NCI-H2227 (cell line): Measurements from ENCODE around the gene BAIAP2L2.
"Not testable (repeated sequence)": the region's sequence is repeated elsewhere in the genome, so short reads cannot be mapped to it uniquely, and the experiment has no call there.

Source experiments
- DNase-seq: peaks from one replicate; lab custom pipeline; 2025; ENCODE audit not compliant: unreplicated experiment; lab: John Stamatoyannopoulos, UW

Gene BAIAP2L2

GRCh38 chr22:38127869-38128268, 17.4 kb upstream of the BAIAP2L2 start:
- DNase-seq = no peak

DNA sequence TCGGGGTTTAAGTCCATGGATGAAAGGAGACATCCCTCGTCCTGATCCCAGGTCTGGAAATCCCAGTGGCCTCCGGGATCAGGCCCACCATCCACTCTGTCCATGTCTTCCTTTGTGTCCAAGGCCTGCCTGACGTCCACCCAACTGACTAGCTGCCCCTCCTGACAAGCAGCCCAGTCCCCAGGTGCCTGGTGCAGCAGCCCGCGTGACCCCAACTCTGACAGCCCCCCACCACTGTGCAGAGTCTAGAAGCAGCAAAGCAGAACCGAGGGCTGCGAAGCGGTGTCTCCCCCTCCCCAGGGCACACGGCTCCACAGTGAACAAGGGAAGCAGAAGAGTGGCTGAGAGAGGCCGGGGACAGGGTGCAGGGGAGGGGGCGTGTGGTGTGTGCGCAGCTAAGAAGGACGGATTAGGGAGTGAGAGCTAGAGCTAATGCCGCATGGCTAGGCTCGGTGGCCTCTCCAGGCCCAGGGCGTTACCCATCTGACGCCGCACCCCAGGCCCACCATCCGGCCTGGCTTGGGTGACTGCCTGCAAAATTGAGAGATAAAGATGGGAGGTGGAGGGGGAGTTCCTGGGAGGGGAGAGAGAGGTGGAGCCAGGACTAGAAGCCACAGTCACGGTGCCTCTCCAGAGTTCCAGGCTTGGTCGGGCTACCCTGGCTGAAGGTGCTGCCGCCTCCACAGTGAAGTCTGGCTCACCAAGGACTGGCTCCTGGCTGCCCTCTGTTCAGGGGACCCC, 16.6 kb upstream of the BAIAP2L2 start:
- no peak for DNase-seq

GRCh38 chr22:38125751-38126201, 15.3 kb upstream of the BAIAP2L2 start:
- DNase-seq = no peak

GRCh38 chr22:38125038-38125610, 14.6 kb upstream of the BAIAP2L2 start:
- no peak for DNase-seq

DNA sequence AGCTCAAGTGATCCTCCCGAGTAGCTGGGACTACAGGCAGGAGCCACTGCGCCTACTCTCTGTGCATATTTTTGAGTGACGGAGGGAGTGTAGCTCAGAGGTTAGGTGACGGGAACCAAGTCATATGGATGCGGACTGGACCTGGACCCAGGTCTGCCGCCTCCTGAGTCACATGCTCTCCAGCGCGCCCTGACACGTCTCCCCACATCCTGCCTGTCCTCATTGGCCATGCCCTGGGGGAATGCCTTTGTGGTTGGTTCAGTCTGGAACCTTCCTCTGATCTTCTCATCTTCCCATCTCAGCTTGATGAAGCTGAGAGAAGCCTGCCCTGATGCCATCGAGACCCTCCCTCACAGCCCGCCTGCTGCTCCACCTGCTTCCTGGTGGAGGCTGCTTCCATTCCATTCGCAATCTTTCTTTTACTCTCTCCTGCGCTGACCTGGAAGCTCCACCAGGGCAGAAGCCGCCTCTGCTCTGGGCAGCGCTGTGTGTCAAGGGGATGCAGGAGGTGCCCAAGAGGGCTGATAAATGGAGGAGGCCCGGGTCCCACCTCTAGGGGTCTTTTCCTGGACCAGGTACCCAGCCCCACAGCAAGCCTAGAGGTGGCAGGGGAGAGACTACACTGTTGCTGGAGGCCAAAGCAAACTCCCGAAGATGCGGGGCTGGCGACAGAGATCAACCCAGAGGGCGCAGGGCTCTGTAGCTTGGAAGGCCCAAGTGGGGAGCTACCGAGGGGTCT, 13.9 kb upstream of the BAIAP2L2 start:
- no peak for DNase-seq

DNA sequence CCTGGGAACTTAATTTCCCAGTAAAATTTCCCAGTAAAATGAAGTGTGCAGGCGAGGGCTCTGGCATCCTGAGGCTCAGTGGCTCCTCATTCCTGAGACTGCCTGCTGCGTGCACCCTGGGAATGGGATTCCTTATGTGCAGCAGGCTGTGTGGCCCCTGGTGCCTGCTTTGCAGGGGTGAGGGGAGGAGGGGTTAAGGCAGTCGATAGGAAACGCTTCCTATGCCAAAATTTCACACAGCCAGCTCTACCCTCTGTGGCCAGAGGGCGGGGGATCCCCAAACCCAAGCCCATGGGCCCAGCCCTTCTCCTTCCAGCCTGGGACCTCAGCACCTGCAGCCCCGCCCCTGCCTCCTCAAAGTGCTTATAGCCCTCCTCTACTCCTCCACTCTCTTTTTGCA, 12.1 kb upstream of the BAIAP2L2 start:
- DNase-seq = no peak

DNA sequence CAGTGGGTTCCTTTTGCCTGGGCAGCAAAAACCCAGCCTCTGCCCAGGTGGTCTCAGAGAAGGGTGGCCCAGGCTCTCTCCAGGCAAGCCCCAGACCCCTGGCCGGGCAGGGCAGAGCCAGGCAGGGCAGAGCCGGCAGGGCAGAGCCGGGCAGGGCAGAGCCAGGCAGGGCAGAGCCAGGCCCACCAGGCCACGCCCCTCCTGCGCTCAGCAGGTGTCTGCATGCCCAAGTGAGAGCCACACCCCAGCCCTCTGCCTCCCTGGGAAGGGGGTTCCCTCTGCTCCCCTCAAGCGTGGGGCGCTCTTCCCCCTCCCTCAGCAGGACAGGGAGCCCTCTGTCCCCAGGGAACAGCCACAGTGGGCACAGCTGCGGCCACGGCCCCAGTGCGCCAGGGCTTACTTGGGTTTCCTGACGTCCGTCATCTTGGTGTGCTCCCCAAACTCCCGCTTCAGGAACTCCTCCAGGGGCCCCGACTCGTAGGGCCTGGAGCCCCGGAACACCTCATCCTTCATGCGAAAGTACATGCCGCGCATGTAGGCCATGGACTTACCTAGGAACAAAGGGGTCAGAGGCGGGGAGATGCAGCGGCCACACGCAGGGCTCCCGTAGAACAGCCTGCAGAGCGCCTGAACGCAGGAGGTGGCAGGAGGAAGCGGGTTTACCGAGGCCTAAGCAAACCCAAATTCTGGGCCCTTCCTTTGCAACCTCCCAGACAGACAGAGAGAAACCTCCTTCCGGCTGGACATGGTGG, 10.1 kb upstream of the BAIAP2L2 start:
- no peak for DNase-seq

DNA sequence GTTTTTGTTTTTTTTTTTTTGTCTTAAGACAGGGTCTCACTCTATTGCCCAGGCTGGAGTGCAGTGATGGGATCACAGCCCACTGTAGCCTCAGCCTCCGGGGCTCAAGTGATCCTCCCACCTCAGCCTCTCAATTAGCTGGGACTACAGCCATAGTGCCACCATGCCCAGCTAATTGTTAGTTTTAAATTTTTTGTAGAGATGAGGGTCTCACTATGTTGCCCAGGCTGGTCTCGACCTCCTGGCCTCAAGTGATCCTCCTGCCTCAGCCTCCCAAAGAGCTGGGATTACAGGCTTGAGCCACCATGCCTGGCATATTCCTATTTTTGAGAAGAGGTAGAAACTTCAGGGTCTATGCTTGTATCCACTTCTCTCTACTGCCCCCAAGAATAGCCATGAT, 8.3 kb upstream of the BAIAP2L2 start:
- DNase-seq = not testable (repeated sequence)

DNA sequence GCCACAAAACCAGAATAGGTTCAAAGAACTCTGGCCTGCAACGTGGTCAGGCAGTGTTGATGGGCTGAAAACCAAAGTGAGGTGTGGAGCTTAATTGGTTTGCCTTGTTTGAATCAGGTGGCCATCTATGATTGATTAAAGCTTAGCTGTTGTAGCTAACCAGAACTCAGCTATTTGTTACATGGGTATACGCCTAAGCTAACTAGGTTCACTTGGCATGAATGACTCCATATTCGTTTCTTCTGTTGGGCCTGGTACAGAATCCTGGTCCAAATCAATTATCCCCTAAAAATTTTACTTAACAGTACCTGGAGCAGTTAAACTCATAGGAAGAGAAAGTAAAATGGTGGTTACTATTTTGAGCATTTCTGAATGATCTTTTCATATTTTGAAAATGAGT, 7.7 kb upstream of the BAIAP2L2 start:
- DNase-seq = no peak

- not testable (repeated sequence) for DNase-seq
These were observed 7.1 kb upstream of the BAIAP2L2 start for GRCh38 chr22:38117556-38117955.

DNA sequence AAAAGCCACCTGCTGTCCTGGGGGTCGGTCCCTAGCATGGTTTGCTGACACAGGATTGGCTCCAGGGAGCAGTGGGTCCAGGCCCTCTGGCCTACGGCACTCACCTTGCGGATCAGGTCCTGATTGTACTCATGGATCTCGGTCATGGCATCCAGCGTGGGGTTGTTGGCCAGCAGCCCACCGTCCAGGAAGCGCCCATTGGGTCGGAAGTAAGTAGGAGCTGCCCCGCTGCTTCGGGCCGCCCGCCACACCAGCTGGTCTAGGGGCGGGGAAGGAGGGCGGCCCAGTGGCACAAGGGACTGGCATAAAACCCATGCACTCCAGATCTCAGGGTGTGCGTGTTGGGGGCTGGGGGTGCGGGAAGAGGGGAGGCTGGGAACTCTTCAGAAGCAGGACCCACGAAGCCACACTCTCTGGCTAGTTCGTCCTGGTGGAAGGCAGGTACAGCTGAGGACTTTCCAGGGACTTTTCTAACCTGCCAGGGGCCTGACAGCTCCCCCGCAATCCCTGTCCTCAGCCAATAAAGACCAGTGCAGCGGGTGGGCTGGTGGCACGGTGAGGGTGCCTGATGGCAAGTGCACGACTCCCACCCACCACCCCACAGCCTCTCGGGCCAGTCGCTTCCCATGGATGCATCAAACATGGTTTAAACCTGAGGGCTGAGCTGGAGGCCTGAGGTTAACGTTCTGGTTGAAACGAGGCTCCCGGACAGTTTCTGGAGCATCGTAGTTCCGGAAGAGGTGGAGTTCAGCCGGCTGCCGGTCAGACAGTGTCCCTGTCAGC, 5.1 kb upstream of the BAIAP2L2 start:
- DNase-seq = no peak

DNA sequence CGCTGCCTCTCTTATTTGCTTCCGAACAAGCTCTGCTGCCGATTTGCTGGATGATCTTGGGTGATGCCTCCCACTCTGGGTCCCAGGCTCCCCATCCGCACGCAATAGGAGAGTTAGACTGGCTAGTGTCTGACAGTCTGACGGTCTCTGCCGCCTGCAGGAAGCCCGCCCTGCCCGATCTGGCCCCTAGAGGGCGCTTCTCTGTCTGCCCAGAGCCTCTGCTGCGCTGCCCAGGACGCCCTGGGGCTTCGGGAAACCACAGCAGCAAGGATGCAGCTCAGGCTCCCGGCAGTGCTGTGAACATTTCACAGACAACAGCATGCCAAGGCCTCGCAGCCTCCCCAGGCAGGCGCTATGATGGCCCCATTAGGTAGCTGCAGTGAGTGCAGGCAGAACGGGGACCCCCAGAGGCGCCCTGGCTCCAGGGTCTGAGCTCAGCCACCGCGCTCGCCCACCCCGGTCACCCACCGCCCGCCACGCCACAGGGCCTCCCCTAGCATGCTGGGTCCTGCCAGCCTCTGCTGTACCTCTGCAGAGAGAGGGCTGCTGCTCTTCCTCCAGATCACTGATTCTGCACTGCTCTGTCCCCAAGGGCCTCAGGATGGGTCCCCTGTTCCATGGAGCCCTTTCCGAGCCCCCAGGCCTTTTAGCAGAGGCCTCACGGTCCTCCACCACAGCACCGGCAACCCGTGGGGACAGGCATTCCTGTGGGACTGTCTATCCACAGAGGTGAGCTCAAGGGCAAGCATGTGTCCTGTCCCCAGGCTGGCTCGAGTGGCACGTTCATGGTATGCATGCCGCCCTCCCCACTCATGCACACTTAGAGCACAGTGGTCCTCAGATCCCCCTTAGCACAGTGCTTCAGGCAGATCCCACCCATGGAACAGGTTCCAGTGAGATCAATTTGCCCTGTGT, 4.3 kb upstream of the BAIAP2L2 start:
- peak; percentile 17 for DNase-seq

GRCh38 chr22:38112381-38112780, 1.9 kb upstream of the BAIAP2L2 start:
- no peak for DNase-seq

DNA sequence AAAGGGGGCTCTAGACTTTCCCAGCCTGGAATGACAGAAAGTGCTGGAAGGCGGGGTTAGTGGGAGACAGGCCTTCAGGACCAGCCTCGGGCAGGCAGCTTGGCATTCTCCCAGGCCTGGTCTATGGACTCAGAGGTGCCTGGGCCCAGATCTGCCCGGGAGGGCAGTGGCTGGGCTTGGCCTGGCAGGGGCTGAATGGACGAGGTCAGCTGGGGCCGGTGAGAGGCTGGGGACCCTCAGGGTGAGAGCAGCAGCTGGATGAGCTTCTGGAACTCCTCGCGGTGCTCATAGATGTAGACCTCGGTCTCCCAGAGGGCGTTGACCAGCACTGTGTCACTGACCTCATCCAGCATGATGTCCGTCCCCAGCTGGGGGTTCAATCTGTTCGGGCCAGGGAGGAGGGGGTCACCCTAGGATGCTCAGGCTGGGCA, 1.5 kb upstream of the BAIAP2L2 start:
- DNase-seq = no peak

GRCh38 chr22:38110863-38111852, 674 bp upstream of the BAIAP2L2 start:
- DNase-seq = peak; percentile 23

DNA sequence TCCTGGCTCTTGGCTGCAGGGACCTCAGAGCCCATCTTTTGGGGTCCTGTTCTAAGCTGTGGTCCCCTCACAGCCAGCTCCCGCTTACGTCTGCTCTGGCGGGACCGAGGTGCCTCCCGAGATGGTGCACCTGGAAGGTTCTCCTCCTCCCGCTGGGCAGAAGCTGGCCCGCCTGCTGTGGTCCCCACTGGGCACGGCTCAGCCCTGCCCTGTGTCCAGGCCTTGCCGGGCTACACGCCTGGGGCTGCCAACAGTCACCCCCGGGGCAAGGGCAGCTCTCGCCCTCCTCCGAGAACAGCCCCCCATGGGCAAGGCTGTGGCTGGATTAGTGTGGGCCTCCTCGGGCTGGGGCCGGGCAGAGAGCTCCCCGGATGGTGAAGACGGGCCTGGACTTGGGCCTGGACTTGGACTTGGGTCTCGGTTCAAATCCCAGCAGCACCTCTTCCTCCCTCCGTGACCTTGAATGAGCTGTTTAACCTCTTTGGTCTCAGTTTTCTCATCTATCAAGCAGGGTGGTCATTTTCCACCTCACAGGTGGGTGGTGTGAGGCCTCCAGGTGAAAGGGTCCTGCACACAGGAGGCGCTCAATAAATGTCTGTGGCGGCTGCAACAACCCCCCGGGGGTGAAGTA, 998 bp downstream of the BAIAP2L2 start:
- peak; percentile 13 for DNase-seq

DNA sequence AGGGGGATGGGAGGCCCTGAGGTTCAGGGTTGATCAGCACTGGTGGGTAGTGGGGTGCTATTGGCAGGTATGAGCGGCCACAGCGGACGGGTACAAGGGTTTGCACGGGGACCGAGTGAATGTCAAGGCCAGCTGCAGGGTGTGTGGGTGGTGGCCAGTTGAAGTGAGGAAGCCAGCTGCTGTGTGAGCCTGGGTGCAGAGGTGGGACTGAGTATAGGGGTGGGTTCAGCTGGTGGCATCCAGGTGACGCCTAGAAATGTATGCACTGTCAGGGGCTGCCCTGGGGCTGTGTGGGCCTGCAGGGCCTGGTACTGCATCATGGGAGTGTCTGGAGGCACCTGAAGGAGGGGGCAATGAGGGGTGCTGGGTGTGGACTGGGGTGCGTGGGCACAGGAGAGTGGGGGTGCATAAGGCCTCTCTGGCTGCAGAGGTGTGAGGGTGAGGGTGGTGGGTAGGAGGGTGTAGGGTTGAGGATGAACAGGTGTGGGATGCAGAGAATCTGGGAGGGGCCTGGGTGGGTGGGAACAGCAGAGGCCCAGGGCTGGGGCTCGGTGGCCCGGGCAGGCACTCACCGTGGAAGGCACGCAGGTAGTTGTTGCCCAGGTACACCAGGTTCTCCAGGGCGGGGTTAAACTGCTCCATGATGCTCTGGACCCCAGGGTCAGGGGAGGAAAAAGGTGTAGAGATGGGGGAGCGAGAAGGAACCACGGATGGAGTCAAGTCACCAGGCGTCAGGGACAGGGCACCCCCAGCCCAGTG, 1.7 kb downstream of the BAIAP2L2 start:
- DNase-seq = no peak
